ENCODE measurements around the gene SMC6.

DNA sequence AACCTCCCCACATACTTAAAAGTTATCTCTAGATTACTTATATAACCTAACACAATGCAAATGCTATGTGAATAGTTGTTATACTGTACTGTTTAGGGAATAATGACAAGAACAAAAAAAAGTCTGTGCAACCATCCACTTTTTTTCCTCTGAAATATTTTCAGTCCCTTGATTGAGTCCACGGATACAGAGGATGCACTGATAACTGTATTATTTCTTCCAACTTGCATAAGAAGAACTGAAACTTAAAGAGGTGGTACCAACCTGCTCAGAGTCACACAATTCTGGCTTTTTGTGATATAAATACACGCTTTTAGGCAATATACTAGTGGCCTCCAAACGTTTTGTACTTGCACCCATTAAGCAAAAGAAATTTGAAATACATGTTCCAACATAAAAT lies 1.4 kb downstream of the SMC6 start:
- TF ChIP-seq, protein P1, sequence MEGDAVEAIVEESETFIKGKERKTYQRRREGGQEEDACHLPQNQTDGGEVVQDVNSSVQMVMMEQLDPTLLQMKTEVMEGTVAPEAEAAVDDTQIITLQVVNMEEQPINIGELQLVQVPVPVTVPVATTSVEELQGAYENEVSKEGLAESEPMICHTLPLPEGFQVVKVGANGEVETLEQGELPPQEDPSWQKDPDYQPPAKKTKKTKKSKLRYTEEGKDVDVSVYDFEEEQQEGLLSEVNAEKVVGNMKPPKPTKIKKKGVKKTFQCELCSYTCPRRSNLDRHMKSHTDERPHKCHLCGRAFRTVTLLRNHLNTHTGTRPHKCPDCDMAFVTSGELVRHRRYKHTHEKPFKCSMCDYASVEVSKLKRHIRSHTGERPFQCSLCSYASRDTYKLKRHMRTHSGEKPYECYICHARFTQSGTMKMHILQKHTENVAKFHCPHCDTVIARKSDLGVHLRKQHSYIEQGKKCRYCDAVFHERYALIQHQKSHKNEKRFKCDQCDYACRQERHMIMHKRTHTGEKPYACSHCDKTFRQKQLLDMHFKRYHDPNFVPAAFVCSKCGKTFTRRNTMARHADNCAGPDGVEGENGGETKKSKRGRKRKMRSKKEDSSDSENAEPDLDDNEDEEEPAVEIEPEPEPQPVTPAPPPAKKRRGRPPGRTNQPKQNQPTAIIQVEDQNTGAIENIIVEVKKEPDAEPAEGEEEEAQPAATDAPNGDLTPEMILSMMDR (IDR thresholded peaks at IDR 0.05 in 4 of 5, conservative IDR thresholded peaks at IDR 0.05 in 1 of 5): no peak
- no peak for TF ChIP-seq POLR2A (IDR thresholded peaks at IDR 0.05)
